Adrenal gland (tissue), 5 donors: ENCODE measurements around the gene MRPS27.

ENCODE experiments used
- CTCF ChIP-seq, 6 experiments: fragments of 450-650 bp in 4 of 6; fragments of 200-600 bp in 2 of 6; sonication (generic) in 1 of 6; IDR thresholded peaks; 1 replicate in 5 of 6; 2 replicates in 1 of 6; pipeline versions ENCODE4 v1.5.1 to v1.8.0; 2016 to 2021; ENCODE audit warnings: antibody characterized with exemption in 6 of 6, mild to moderate bottlenecking in 2 of 6, moderate library complexity in 1 of 6
- POLR2A ChIP-seq, 2 donors: fragments of 450-650 bp; IDR thresholded peaks; one replicate each; pipeline ENCODE4 v1.6.1; 2017; ENCODE audit warnings: antibody characterized with exemption in 2 of 2, mild to moderate bottlenecking in 2 of 2, moderate library complexity in 1 of 2
- donor health status: DM: no; HTN: no; CAD: no.

GRCh38 chr5:72232838-72233237 lies 87.2 kb downstream of the MRPS27 start:
- TF ChIP-seq CTCF (IDR thresholded peaks at IDR 0.05) (no peak), POLR2A (IDR thresholded peaks at IDR 0.05) (no peak)
